Measurements from ENCODE around the gene ARMC10. TPM values are rescaled to one million over a fixed set of nuclear protein-coding genes. Genes with fewer than 3 reads are reported as not detected.
"Not testable (repeated sequence)": the region's sequence is repeated elsewhere in the genome, so short reads cannot be mapped to it uniquely, and the experiment has no call there.

Gene ARMC10
- total RNA-seq, 1 donor from 2014 or later, result 27.5 TPM

DNA sequence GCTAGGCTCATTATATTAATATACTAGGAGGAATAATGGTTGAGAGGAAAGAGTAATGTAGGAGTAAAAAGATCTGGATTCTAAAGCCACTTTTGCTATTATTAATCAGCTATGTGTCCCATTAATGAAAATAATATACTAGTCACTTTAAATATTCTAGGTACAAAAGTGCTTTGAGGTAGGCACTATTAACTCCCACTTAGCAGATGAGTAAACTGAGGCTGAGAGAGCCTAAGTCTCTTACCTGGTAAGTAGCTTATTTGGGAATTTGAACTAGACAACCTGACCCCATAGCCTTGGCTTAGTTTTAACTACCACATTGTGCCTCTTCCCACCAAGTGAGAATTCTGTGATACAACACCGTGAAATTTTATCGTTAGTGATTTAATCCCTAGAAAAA lies 6.0 kb downstream of the ARMC10 start:
- H3K36me3 ChIP-seq (ENCODE audit: insufficient read depth, low read length), result peaks cover 13% of the 10 kb centered on the region
- peaks cover 5% of the 10 kb centered on the region for H4K20me1 ChIP-seq (ENCODE audit: insufficient read depth, low read length)
- no peak overlapping the region for H3K4me3 ChIP-seq (ENCODE audit: insufficient read depth, low read depth, low read length)
- no peak for DNase-seq (ENCODE audit: low read depth)
- FAIRE-seq, result no peak
- TF ChIP-seq EZH2 (IDR thresholded peaks at IDR 0.05; ENCODE audit: insufficient read depth, low read length), result no peak
- TF ChIP-seq, protein P1, sequence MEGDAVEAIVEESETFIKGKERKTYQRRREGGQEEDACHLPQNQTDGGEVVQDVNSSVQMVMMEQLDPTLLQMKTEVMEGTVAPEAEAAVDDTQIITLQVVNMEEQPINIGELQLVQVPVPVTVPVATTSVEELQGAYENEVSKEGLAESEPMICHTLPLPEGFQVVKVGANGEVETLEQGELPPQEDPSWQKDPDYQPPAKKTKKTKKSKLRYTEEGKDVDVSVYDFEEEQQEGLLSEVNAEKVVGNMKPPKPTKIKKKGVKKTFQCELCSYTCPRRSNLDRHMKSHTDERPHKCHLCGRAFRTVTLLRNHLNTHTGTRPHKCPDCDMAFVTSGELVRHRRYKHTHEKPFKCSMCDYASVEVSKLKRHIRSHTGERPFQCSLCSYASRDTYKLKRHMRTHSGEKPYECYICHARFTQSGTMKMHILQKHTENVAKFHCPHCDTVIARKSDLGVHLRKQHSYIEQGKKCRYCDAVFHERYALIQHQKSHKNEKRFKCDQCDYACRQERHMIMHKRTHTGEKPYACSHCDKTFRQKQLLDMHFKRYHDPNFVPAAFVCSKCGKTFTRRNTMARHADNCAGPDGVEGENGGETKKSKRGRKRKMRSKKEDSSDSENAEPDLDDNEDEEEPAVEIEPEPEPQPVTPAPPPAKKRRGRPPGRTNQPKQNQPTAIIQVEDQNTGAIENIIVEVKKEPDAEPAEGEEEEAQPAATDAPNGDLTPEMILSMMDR (IDR thresholded peaks at IDR 0.05; ENCODE audit: insufficient read depth, low read depth, low read length), result no peak
- H3K4me1 ChIP-seq (ENCODE audit: insufficient read depth, low read length), result no peaks in the 10 kb centered on the region
- H3K9me3 ChIP-seq (ENCODE audit: insufficient read depth, low read depth, low read length), result no peaks in the 10 kb centered on the region
- no peak overlapping the region for H3K4me3 Mint-ChIP-seq (ENCODE audit: unreplicated experiment)
- no peaks in the 10 kb centered on the region for H3K27me3 ChIP-seq (ENCODE audit: insufficient read depth, low read length)
- peaks cover 70% of the 10 kb centered on the region for H3K79me2 ChIP-seq (ENCODE audit: insufficient read depth, low read length)
- no peak overlapping the region for H3K27ac Mint-ChIP-seq (ENCODE audit: unreplicated experiment)
- peaks cover 7% of the 10 kb centered on the region for H3K36me3 Mint-ChIP-seq (ENCODE audit: low read depth, unreplicated experiment)
- H3K27ac ChIP-seq (ENCODE audit: low read depth, low read length), result no peak overlapping the region
- no peaks in the 10 kb centered on the region for H3K9me3 Mint-ChIP-seq (ENCODE audit: unreplicated experiment)
- H2AFZ ChIP-seq (ENCODE audit: low read depth, low read length), result no peak overlapping the region
- H3K4me1 Mint-ChIP-seq (ENCODE audit: low read depth, unreplicated experiment), result no peaks in the 10 kb centered on the region
- no peak overlapping the region for H3K4me2 ChIP-seq (ENCODE audit: low read length)
- no peak overlapping the region for H3K9ac ChIP-seq (ENCODE audit: low read length)
- no peaks in the 10 kb centered on the region for H3K27me3 Mint-ChIP-seq (ENCODE audit: low read depth, unreplicated experiment)

DNA sequence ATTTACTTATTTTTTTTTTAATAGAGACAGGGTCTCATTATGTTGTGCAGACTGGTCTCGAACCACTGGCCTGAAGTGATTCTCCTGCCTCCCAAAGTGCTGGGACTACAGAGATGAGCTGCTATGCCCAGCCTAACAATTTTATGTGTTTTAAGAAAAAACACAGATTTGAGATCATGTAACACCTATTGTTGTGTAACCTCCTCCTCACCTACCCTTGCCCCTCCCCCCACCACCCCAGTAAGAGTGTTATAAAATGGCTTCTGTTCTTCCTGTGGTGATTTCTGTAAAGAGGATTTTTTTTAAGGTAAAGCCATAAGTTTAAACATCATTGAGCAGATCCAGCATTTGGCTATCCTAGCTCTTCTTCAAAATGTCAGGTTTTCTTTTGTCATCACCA lies 7.6 kb downstream of the ARMC10 start:
- Mint-ChIP-seq H3K4me3 (ENCODE audit: unreplicated experiment) (no peak overlapping the region), H3K36me3 (ENCODE audit: low read depth, unreplicated experiment) (peaks cover 8% of the 10 kb centered on the region), H3K27ac (ENCODE audit: unreplicated experiment) (no peak overlapping the region), H3K9me3 (ENCODE audit: unreplicated experiment) (no peaks in the 10 kb centered on the region), H3K27me3 (ENCODE audit: low read depth, unreplicated experiment) (no peaks in the 10 kb centered on the region), H3K4me1 (ENCODE audit: low read depth, unreplicated experiment) (no peaks in the 10 kb centered on the region)
- Histone ChIP-seq H3K36me3 (ENCODE audit: insufficient read depth, low read length) (peaks cover 13% of the 10 kb centered on the region), H3K4me2 (ENCODE audit: low read length) (no peak overlapping the region), H4K20me1 (ENCODE audit: insufficient read depth, low read length) (no peaks in the 10 kb centered on the region), H2AFZ (ENCODE audit: low read depth, low read length) (no peak overlapping the region), H3K4me3 (ENCODE audit: insufficient read depth, low read depth, low read length) (no peak overlapping the region), H3K27ac (ENCODE audit: low read depth, low read length) (no peak overlapping the region), H3K4me1 (ENCODE audit: insufficient read depth, low read length) (no peaks in the 10 kb centered on the region), H3K27me3 (ENCODE audit: insufficient read depth, low read length) (no peaks in the 10 kb centered on the region), H3K9ac (ENCODE audit: low read length) (no peak overlapping the region), H3K79me2 (ENCODE audit: insufficient read depth, low read length) (peaks cover 54% of the 10 kb centered on the region), H3K9me3 (ENCODE audit: insufficient read depth, low read depth, low read length) (no peaks in the 10 kb centered on the region)
- TF ChIP-seq, protein P1 (IDR thresholded peaks at IDR 0.05; ENCODE audit: insufficient read depth, low read depth, low read length), result no peak
- TF ChIP-seq EZH2 (IDR thresholded peaks at IDR 0.05; ENCODE audit: insufficient read depth, low read length), result no peak
- no peak for DNase-seq (ENCODE audit: low read depth)
- FAIRE-seq, result no peak

DNA sequence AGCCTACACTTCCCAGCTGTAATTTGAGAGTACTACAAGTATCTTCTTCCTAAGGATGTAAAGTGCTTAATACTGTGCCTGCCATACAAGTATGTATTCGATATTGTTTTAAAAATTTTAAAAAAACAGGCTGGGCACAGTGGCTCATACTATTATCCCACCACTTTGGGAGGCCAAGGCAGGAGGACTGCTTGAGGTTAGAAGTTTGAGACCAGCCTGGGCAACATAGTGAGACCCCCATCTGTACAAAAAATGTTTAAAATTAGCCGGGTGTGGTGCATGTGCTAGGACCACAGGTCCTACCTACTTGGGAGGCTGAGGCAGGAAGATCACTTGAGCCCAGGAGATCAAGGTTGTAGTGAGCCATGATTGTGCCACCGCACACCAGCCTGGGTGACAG lies 8.3 kb downstream of the ARMC10 start:
- Mint-ChIP-seq H3K4me1 (ENCODE audit: low read depth, unreplicated experiment) (no peaks in the 10 kb centered on the region), H3K9me3 (ENCODE audit: unreplicated experiment) (no peaks in the 10 kb centered on the region), H3K4me3 (ENCODE audit: unreplicated experiment) (no peak overlapping the region), H3K27me3 (ENCODE audit: low read depth, unreplicated experiment) (no peaks in the 10 kb centered on the region), H3K36me3 (ENCODE audit: low read depth, unreplicated experiment) (peaks cover 4% of the 10 kb centered on the region), H3K27ac (ENCODE audit: unreplicated experiment) (no peak overlapping the region)
- Histone ChIP-seq H2AFZ (ENCODE audit: low read depth, low read length) (no peak overlapping the region), H3K9ac (ENCODE audit: low read length) (no peak overlapping the region), H3K9me3 (ENCODE audit: insufficient read depth, low read depth, low read length) (no peaks in the 10 kb centered on the region), H3K36me3 (ENCODE audit: insufficient read depth, low read length) (peaks cover 13% of the 10 kb centered on the region), H3K27me3 (ENCODE audit: insufficient read depth, low read length) (no peaks in the 10 kb centered on the region), H3K4me1 (ENCODE audit: insufficient read depth, low read length) (no peaks in the 10 kb centered on the region), H3K4me2 (ENCODE audit: low read length) (no peak overlapping the region), H4K20me1 (ENCODE audit: insufficient read depth, low read length) (no peaks in the 10 kb centered on the region), H3K79me2 (ENCODE audit: insufficient read depth, low read length) (peaks cover 47% of the 10 kb centered on the region), H3K27ac (ENCODE audit: low read depth, low read length) (no peak overlapping the region), H3K4me3 (ENCODE audit: insufficient read depth, low read depth, low read length) (no peak overlapping the region)
- TF ChIP-seq EZH2 (IDR thresholded peaks at IDR 0.05; ENCODE audit: insufficient read depth, low read length), result no peak
- TF ChIP-seq, protein P1 (IDR thresholded peaks at IDR 0.05; ENCODE audit: insufficient read depth, low read depth, low read length), result no peak
- FAIRE-seq (no peak), DNase-seq (ENCODE audit: low read depth) (no peak)

DNA sequence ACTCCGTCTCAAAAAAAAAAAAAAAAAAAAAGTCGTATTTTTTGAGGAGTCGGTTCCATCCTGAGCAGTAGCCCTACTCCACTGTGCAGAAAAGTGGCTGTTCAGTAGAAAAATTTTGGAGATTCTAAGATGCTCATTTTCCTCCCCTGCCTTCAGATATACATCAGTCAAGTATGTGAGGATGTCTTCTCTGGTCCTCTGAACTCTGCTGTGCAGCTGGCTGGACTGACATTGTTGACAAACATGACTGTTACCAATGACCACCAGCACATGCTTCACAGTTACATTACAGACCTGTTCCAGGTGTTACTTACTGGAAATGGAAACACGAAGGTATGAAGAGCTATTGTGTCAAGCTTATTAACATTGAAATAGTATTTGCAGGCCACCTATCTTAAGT lies 17.4 kb downstream of the ARMC10 start:
- H3K4me2 ChIP-seq (ENCODE audit: low read length); H3K9me3 Mint-ChIP-seq (ENCODE audit: unreplicated experiment); H3K79me2 ChIP-seq (ENCODE audit: insufficient read depth, low read length); DNase-seq (ENCODE audit: low read depth); H3K27ac ChIP-seq (ENCODE audit: low read depth, low read length); H3K27ac Mint-ChIP-seq (ENCODE audit: unreplicated experiment); FAIRE-seq; H3K4me3 Mint-ChIP-seq (ENCODE audit: unreplicated experiment); H2AFZ ChIP-seq (ENCODE audit: low read depth, low read length); H3K9me3 ChIP-seq (ENCODE audit: insufficient read depth, low read depth, low read length); H3K4me1 ChIP-seq (ENCODE audit: insufficient read depth, low read length); H3K4me3 ChIP-seq (ENCODE audit: insufficient read depth, low read depth, low read length); H4K20me1 ChIP-seq (ENCODE audit: insufficient read depth, low read length); H3K27me3 ChIP-seq (ENCODE audit: insufficient read depth, low read length); H3K9ac ChIP-seq (ENCODE audit: low read length); H3K27me3 Mint-ChIP-seq (ENCODE audit: low read depth, unreplicated experiment); H3K36me3 Mint-ChIP-seq (ENCODE audit: low read depth, unreplicated experiment); H3K4me1 Mint-ChIP-seq (ENCODE audit: low read depth, unreplicated experiment): not testable (repeated sequence)
- H3K36me3 ChIP-seq (ENCODE audit: insufficient read depth, low read length), result peaks cover 18% of the 10 kb centered on the region

All from astrocyte (in vitro differentiated cells and primary cell).